SKM-1 treated with dmso at 0.1 percent for 144 hours (cell line): Measurements from ENCODE around the gene ALOXE3.

Experiments used
- DNase-seq: peaks from one replicate; lab custom pipeline; 2025; ENCODE audit not compliant: unreplicated experiment; lab: John Stamatoyannopoulos, UW

ALOXE3 gene

DNA sequence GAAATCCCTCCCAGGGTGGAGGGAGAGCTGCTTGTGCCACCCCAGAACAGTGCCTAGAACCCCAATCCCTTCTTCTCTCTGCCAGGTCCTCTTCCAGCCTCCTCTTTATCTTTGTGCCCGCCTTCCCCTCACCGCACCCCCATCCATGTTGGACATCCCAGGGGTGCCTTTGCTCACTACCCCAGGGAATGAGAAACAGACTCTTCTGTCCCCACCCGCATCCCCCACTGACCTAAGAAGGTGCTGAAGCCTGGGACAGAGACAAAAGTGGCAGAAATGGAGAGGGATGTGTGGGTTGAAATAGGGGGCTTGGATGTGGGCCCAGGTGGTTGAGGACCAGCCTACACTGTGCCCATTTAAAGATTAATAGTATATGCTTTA is 62.5 kb downstream of the ALOXE3 start:
- DNase-seq, result no peak

DNA sequence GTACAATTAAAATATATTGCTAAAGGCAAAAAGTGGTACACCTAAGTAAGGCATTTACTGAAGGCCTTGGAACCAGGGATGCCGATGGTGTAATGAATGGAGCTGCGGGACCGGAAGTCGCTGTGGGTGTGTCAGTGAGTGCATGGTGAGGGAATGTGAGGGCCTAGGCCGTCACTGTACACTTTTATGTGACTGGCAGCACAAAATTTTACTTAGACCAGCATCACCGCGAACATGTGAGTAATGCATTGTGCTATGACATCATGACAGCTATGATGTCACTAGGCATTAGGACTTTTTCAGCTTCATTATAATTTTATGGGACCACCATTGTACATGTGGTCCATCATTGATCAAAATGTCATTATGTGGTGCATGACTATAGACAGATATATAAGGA is 64.7 kb downstream of the ALOXE3 start:
- DNase-seq, result no peak

DNA sequence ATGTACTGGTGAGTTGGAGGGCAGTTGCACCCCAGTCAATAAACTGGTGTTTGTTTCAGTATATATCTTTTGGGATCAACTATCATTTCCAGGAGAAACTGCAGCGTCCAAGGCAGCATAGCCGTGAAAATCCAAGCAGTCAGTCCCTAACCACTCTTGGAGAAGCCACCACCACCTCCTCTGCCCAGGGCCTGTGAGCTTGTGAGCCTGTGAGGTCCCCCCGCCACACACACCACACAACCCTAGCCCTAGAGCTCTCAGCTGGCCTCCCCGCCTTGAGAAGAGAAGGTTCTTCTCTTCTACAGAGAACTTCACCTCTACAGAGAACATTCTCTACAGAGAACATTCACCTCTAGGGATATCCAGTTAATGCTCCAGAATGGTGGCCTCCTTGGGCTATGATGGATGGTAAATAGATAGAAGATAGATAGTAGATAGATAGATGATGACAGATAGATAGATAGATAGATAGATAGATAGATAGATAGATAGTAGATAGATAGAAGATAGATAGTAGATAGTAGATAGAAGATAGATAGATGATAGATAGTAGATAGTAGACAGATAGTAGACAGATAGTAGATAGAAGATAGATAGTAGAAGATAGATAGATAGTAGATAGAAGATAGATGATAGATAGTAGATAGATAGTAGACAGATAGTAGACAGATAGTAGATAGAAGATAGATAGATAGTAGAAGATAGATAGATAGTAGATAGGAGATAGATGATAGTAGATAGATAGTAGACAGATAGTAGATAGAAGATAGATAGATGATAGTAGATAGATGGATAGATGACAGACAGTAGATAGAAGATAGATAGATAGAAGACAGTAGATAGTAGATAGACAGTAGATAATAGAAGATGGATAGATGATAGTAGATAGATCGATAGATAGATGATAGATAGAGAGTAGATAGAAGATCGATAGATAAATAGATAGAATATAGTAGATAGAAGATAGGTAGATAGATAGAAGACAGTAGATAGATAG is 65.8 kb downstream of the ALOXE3 start:
- DNase-seq, result no peak

DNA sequence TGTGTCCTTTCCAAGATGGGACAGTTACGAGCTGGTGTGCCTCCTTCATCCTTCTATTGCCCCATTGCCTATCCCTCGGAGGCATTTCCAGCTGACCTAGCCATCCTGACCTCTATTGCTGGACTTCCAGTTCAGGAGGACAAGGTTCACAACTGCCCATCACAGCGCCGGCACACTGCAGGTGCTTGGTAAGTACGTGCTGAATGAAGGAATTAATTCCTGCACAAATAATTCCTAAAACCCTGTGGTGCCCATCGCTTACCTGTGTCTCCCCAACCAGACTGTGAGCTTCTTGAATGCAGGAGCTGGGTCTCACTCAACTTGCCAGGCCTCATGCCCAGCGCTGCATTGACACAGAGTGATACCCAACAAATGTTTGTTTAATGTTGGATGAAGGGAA is 66.5 kb downstream of the ALOXE3 start:
- DNase-seq, result no peak

DNA sequence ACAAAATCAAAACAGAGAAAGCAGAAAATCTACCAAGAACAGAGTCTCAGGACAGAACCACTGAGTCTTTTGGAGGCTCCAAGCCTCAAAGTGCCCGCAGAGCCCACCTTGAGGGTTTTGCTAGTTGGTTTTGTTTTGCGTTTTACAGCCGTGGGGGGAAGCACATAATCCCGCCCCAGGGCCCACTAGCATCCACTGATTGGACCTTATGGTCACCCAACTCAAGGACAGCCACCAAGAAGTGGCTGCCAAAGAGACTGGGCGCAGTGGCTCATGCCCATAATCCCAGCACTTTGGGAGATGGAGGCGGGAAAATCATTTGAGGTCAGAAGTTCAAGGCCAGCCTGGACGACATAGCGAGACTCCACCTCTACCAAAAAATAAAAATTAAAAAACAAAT is 69.6 kb downstream of the ALOXE3 start:
- DNase-seq, result no peak

DNA sequence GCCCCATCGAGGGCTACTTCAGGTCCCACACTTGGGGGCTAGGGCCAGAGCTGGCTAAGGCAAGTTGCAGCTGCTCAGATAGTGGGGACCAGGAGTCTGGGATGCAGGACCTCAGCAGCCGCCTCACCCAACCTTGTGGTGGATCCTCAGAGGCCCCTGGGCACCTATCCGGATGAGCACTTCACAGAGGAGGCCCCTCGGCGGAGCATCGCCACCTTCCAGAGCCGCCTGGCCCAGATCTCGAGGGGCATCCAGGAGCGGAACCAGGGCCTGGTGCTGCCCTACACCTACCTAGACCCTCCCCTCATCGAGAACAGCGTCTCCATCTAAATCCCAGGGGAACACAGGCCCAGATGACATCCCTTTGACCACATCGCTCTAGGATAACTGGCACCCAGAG is 70.1 kb downstream of the ALOXE3 start:
- DNase-seq, result no peak

DNA sequence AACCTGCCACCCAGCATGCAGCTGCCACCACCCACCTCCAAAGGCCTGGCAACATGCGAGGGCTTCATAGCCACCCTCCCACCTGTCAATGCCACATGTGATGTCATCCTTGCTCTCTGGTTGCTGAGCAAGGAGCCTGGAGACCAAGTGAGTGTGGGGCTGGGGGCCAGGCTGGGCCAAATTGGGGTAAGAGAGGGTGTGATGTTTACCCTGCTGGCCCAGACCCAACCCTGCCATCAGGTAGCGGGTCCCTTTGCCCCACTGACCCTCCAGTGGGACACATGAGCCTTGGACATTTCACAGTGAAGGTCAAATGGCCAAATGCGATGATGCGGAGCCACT is 70.6 kb downstream of the ALOXE3 start:
- DNase-seq, result no peak

DNA sequence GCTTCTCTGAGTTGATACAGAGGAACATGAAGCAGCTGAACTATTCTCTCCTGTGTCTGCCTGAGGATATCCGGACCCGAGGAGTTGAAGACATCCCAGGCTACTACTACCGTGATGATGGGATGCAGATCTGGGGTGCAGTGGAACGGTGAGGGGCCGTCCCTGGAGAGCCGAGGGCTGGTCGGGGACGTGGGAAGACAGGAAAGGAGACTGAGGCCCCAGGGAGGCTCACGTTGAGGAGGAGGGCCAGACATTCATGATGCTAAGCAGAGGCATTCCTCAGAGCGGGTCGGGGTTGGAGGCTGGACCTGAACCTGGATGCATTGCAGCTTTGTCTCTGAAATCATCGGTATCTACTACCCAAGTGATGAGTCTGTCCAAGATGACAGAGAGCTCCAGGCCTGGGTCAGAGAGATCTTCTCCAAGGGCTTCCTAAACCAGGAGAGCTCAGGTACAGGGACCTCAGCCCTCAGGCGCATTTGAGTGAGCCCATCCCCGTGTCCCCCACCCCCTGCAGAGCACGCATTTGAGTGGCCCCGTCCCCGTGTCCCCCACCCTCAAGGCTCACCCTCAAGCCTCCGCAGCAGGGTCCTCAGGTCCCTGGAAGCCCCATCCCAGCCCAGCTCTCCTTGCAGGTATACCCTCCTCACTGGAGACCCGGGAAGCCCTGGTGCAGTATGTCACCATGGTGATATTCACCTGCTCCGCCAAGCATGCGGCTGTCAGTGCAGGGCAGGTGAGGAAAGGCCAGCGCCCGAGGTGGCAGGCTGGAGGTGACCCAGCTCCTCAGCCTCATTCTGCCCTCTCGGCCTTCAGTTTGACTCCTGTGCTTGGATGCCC is 71.2 kb downstream of the ALOXE3 start:
- DNase-seq, result no peak

DNA sequence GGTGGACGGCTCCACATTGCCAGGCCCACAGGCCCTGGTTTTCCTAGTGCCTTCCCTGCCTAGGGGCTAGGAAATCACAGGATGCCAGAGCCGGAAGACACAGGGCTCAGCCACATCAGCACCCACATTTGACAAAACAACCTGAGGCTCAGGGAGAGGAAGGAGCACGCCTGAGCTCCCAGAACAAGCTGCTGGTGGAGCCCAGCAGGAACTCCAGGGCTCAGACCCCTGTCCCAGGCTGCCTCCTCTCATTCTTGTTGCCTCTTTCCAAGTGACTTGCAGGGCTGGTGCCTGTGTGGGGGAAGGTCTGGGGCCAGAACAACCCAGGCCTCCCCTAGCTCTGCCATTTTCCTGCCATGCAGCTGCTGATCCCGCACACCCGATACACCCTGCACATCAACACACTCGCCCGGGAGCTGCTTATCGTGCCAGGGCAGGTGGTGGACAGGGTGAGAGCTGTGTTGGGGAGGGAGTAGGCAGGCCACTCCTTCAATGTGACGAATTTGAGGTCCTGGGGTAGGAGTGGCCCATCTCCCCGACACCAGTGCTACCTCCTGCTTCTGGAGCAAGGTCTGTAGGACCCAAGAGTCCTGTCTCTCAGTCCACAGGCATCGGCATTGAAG is 71.9 kb downstream of the ALOXE3 start:
- DNase-seq, result no peak
